NCI-H1694 (cell line): ENCODE results near the gene ARHGAP19.
"Not testable (repeated sequence)": the region's sequence is repeated elsewhere in the genome, so short reads cannot be mapped to it uniquely, and the experiment has no call there.

Source experiments
- DNase-seq: peaks from one replicate; lab custom pipeline; 2025; lab: John Stamatoyannopoulos, UW

ARHGAP19 gene

GRCh38 chr10:97321032-97321803 is 28.8 kb upstream of the ARHGAP19 start:
- no peak for DNase-seq

GRCh38 chr10:97320480-97321031 is 28.1 kb upstream of the ARHGAP19 start:
- DNase-seq: no peak

DNA sequence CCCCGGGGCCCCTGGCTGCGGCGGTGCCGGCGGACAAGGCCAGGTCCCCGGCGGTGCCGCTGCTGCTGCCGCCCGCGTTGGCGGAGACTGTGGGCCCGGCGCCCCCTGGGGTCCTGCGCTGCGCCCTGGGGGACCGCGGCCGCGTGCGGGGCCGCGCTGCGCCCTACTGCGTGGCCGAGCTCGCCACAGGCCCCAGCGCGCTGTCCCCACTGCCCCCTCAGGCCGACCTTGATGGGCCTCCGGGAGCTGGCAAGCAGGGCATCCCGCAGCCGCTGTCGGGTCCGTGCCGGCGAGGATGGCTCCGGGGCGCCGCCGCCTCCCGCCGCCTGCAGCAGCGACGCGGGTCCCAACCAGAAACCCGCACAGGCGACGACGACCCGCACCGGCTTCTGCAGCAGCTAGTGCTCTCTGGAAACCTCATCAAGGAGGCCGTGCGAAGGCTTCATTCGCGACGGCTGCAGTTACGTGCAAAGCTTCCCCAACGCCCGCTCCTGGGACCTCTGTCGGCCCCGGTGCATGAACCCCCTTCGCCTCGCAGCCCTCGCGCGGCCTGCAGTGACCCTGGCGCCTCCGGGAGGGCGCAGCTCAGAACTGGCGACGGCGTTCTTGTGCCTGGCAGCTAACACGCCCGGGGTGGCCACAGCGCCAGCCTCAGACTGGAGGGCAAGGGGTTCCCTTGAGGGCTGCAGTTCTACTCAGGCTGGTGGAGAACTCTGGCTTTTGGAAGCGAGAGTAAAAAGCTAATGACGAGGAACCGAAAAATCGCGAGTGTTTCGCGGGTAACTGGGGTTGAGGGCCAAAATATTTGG is 27.4 kb upstream of the ARHGAP19 start:
- no peak for DNase-seq

DNA sequence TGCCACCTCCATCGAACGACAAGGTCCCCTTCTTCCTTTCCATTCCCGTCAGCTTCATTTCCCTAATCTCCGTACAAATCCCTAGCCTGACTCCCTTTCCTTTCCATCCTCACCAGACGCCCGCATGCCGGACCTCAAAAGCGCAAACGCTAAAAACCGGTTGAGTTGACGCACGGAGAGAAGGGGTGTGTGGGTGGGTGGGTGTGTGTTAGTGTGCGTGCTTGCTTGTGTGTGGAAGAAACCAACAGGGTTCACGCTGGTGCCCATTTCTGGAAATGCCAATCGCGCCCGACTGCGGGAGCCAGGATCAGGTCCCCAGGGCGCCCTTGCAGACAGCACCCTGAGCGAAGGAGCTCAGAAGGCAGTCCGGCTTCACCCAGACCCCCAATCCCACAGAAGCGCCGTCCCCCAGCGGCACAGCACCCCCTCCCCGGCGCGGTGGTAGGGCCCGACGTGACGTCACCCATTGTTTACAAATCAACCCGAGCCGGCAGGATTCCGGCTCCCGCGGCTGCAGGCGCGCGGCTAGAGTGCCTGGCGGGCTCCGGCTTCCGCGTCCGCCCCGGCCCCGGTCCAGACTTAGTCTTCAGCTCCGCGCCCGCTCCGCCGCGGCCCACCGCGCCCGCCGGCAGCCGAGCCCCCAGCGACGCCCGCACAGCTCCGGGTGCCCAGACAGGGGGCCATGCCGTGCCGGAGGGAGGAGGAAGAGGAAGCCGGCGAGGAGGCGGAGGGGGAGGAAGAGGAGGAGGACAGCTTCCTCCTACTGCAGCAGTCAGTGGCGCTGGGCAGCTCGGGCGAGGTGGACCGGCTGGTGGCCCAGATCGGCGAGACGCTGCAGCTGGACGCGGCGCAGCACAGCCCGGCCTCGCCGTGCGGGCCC is 26.6 kb upstream of the ARHGAP19 start, which contains the start of gene FRAT1:
Gene FRAT1, plus strand, starts transcription at position 500 of the 880 bp plus-strand sequence. Its CDS starts 183 bp downstream, at position 683.
- DNase-seq: peak; percentile 12

DNA sequence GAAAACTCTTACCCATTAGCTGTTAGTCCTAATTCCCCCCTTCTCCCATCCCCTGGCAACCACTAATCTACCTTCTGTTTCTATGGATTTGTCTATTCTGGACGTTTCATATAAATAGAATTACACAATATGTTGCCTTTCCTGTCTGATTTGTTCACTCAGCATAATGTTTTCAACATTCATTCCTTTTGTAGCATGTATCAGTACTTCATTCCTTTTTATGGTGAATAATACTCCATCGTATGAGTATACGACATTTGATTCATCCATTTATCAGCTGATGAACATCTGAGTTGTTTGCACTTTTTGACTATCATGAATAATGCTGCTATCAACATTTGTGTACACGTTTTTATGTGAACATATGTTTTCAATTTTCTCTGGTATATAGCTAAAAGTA is 22.2 kb upstream of the ARHGAP19 start:
- DNase-seq: no peak

GRCh38 chr10:97312897-97313296 is 20.5 kb upstream of the ARHGAP19 start:
- DNase-seq: no peak

GRCh38 chr10:97311111-97311626 is 18.7 kb upstream of the ARHGAP19 start:
- DNase-seq: no peak

GRCh38 chr10:97307866-97308780 is 15.7 kb upstream of the ARHGAP19 start:
- DNase-seq: no peak

- DNase-seq: no peak
Observed at GRCh38 chr10:97307441-97307840, 15.0 kb upstream of the ARHGAP19 start.

GRCh38 chr10:97302088-97302791 is 9.8 kb upstream of the ARHGAP19 start:
- DNase-seq: no peak

- DNase-seq: no peak
Observed at GRCh38 chr10:97300980-97301379, 8.5 kb upstream of the ARHGAP19 start.

DNA sequence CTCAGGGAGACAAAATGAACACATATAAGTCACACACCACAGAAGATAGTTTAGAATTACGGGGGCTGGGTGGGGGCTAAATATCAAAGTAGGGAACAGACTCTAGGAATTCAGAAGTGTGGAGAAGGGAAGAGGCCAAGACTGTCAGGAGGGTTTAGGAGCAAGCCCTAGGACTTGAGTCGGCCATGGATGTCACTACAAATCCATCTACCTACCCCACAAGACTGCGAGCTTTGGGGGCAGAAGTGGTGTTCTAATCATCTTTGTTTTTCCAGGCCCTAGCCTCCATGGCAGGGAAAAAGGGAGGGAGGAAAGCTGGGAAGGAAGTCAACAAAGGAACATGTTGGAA is 5.8 kb upstream of the ARHGAP19 start:
- DNase-seq: no peak

DNA sequence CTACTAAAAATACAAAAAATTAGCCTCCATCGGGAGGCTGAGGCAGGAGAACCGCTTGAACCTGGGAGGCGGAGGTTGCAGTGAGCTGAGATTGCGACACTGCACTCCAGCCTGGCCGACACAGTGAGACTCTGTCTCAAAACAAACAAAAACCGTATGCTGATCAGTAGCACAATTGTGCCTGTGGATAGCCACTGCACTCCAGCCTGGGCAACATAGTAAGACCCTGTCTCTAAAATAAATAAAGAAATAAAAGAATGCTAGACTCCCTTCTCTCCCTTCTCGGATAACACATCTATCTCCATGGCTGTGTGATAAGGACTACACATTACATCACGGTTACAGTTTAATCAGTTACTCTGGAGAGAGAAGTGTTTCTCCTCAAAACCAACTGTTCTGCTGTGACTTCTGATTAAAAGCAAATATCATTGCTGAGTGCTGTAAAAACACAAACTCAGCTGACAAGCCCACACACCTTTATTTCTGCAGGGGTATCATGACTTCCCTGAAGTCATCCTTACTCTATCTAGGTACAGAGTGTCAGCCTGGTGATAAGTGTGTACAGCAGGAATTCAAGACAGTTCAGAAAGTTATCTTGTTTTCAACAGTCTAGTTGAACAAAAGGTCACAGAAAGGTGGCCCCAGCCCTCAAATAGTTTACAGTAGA is 5.3 kb upstream of the ARHGAP19 start:
- no peak for DNase-seq

DNA sequence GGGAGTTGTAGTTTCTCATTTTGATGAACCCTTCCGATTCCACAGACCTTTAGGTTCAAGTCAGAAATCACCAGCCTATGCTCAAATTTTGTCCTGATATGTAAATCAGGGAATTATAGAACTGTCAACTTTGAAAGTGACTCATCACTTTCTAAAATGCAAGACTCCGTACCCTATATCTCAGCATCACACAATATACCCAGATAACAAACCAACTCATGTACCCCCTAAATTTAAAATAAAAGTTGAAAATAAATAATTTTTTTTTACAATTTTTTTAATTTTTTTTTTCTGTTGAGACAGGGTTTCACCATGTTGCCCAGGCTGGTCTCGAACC is 393 bp upstream of the ARHGAP19 start:
- DNase-seq: no peak

DNA sequence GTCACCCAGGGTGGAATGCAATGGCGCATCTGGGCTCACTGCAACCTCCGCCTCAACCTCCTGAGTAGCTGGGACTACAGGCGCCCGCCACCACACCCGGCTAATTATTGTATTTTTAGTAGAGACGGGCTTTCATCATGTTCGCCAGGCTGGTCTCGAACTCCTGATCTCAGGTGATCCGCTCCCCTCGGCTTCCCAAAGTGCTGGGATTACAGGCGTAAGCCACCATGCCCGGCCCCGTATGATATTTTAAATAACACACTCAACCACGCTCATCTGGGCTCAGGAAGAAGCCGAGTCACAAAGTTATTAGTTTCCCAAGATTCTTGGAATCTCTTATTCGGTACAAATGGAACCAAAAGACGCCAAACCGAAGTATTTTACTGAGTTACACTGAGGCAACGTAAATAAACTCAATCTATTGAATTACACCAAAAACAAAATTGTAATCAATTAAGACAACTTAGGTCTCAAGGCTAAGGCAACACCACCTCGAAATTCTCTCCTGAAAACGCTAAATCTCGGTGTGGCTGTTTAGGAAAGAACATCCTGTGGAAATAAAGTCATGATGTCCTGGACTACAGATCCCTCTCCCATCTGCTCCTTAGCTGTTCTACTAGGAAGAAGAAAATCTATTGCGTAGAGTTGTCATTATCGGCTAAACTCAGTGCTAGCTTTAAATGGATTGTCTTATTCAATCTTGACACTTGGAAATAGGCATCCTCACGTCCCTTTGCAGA is 910 bp downstream of the ARHGAP19 start:
- DNase-seq: no peak

DNA sequence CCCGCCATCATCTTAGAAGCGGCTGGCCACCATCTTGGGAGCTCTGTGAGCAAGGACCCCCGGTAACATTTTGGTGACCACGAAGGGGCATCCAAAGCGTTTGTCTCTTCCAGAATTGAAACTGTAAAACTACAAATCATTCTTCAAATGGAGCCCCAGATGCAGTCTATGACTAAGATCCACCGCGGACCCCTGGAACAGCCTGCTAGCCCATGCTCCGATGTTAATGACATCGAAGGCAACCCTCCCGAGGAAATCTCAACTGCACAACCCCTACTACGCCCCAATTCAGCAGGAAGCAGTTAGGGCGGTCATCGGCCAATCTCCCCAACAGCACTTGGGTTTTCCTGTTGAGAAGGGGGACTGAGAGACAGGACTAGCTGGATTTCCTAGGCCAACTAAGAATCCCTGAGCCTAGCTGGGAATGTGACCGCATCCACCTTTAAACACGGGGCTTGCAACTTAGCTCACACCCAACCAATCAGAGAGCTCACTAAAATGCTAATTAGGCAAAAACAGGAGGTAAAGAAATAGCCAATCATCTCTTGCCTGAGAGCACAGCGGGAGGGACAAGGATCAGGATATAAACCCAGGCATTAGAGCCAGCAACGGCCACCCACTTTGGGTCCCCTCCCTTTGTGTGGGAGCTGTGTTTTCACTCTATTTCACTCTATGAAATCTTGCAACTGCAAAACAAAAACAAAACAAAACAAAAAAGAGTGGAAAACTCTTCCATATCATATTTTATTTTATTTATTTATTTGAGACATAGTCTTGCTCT is 1.7 kb downstream of the ARHGAP19 start:
- not testable (repeated sequence) for DNase-seq

DNA sequence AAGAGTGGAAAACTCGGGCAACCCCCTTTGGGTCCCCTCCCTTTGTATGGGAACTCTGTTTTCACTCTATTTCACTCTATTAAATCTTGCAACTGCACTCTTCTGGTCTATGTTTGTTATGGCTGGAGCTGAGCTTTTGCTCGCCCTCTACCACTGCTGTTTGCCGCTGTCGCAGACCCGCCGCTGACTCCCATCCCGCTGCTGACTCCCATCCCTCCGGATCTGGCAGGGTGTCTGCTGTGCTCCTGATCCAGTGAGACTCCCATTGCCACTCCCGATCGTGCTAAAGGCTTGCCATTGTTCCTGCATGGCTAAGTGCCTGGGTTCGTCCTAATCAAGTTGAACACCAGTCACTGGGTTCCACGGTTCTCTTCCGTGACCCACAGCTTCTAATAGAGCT is 2.4 kb downstream of the ARHGAP19 start:
- DNase-seq: not testable (repeated sequence)

DNA sequence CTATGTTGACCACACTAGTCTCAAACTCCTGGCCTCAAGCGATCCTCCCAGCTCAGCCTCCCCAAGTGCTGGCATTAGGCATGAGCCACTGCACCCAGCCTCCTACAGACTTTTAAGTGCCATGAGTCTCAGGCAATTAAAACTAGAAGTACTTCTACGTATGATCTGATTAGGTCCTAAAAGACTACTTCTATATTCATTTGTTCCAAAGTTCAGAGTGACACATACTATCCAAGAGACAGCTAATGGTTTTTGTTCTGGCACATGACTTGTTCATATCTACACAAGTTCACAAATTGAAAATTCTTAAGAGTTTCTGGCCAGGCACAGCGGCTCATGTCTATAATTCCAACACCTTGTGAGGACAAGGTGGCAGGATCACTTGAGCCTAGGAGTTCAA is 11.7 kb downstream of the ARHGAP19 start:
- no peak for DNase-seq
